ENCODE data around the gene NUP107. TPM values are rescaled to one million over a fixed set of nuclear protein-coding genes. Genes with fewer than 3 reads are reported as not detected.
"Not testable (repeated sequence)": the region's sequence is repeated elsewhere in the genome, so short reads cannot be mapped to it uniquely, and the experiment has no call there.

The NUP107 gene
- total and polyA plus RNA-seq, 8 donors: 28.3 to 79.4 (median 77.4) TPM

- Histone ChIP-seq H3K9me3 (no peaks in the 10 kb centered on the region), H3K27me3 (no peaks in the 10 kb centered on the region), H3K4me1 (peaks cover 0 to 14% of the 10 kb centered on the region in 2 donors), H3K4me3 (no peak overlapping the region), H3K36me3 (no peaks in the 10 kb centered on the region), H3K27ac (no peak overlapping the region)
- DNase-seq: no peak
- ATAC-seq: no peak
- intact Hi-C loops (cut with DNase I): no loop called here
- TF ChIP-seq CTCF (IDR thresholded peaks at IDR 0.05): no peak
Measured at GRCh38 chr12:68674376-68674775, 12.4 kb upstream of the NUP107 start.

GRCh38 chr12:68675101-68675842, 11.5 kb upstream of the NUP107 start:
- no peaks in the 10 kb centered on the region for H3K27me3 ChIP-seq
- DNase-seq (no peak), ATAC-seq (no peak)
- no peaks in the 10 kb centered on the region for H3K9me3 ChIP-seq
- H3K4me3 ChIP-seq: no peak overlapping the region
- no peaks in the 10 kb centered on the region for H3K36me3 ChIP-seq
- no peak for TF ChIP-seq CTCF (IDR thresholded peaks at IDR 0.05)
- peaks cover 0 to 14% of the 10 kb centered on the region in 2 donors for H3K4me1 ChIP-seq
- intact Hi-C loops (cut with DNase I): no loop called here
- H3K27ac ChIP-seq: peak overlapping the region in 1 of 2 donors; percentile 41

GRCh38 chr12:68676854-68677253, 9.9 kb upstream of the NUP107 start:
- H3K27me3 ChIP-seq; ATAC-seq; H3K4me3 ChIP-seq; H3K36me3 ChIP-seq; DNase-seq; H3K27ac ChIP-seq; intact Hi-C loops (cut with DNase I); H3K9me3 ChIP-seq: not testable (repeated sequence)
- H3K4me1 ChIP-seq: peaks cover 0 to 14% of the 10 kb centered on the region in 2 donors

- ATAC-seq: no peak
- intact Hi-C loops (cut with DNase I): no loop called here
- no peak for DNase-seq
- TF ChIP-seq CTCF (IDR thresholded peaks at IDR 0.05): no peak
- peaks cover 6 to 22% of the 10 kb centered on the region in 2 donors for H3K4me1 ChIP-seq
- peak overlapping the region; percentile 95 to 98 for H3K4me3 ChIP-seq
- H3K27me3 ChIP-seq: no peaks in the 10 kb centered on the region
- H3K9me3 ChIP-seq: no peaks in the 10 kb centered on the region
- H3K27ac ChIP-seq: peak overlapping the region; percentile 78 to 85
- H3K36me3 ChIP-seq: peaks cover 0 to 12% of the 10 kb centered on the region in 2 donors
Measured at GRCh38 chr12:68686262-68686594, 550 bp upstream of the NUP107 start.

GRCh38 chr12:68695454-68695853, 8.7 kb downstream of the NUP107 start:
- TF ChIP-seq CTCF (IDR thresholded peaks at IDR 0.05): no peak
- no peak overlapping the region for H3K4me3 ChIP-seq
- H3K36me3 ChIP-seq: peaks cover 0 to 99% of the 10 kb centered on the region in 2 donors
- DNase-seq: no peak
- no peaks in the 10 kb centered on the region for H3K9me3 ChIP-seq
- no peak for ATAC-seq
- H3K27me3 ChIP-seq: no peaks in the 10 kb centered on the region
- H3K27ac ChIP-seq: no peak overlapping the region
- intact Hi-C loops (cut with DNase I): no loop called here
- H3K4me1 ChIP-seq: no peaks in the 10 kb centered on the region

- Histone ChIP-seq H3K4me3 (no peak overlapping the region), H3K36me3 (peaks cover 0 to 99% of the 10 kb centered on the region in 2 donors), H3K4me1 (no peaks in the 10 kb centered on the region), H3K9me3 (no peaks in the 10 kb centered on the region), H3K27ac (no peak overlapping the region), H3K27me3 (no peaks in the 10 kb centered on the region)
- intact Hi-C loops (cut with DNase I): no loop called here
- no peak for TF ChIP-seq CTCF (IDR thresholded peaks at IDR 0.05)
- ATAC-seq: no peak
- no peak for DNase-seq
Measured at GRCh38 chr12:68699486-68699885, 12.7 kb downstream of the NUP107 start.

Measured in left lung (tissue), 10 donors.